Measurements from ENCODE around the gene VILL.
A peak's percentile ranks its signal among the peaks of the same experiment; 100 is the strongest.

Gene VILL

DNA sequence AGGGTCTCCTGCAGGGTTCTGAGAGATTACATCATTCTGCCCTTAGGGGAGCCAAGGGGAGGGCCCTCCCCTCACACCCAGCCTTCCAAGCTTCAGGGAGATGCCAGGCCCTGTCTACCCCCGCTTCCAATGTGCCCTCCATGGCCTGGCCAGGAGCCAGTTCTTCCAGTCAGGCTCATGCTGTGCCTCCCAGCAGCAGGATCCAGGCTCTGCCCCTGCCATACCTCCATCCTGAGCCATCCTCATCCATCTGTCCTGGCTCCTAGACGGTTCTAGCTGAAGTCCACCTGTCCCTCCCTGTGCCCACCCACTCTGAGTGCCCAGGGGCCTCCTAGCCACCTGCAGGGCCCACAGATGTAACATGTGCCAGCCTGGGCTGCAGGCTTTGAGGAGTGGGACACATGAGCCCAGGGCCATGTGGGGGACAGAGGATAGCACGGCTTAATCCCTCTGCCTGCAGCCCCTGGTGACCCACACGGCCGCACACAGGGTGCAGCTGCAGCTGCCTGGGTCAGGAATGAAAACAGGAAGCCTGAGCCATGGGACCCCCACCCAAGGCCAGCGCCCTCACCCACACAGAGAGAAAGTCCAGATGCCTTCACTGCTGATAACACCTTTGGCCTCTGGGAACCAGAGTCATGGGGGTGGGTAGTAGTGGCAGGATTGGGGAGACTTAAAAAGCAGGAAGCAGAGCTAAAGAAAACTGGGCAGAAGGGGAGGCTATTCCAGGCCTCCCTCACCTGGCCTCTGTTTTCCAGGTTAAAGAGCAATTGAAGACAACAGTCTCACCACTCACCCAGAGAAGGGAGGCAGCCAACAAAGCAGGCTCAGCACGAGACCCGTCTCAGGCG lies 27.1 kb downstream of the VILL start:
- Histone ChIP-seq H3K4me3 (ENCODE audit: low read depth in 1 of 2, low read length in 1 of 2) (no peak overlapping the region), H3K27me3 (no peaks in the 10 kb centered on the region), H3K36me3 (peaks cover 55% of the 10 kb centered on the region), H3K27ac (peak overlapping the region; percentile 67), H3K4me1 (ENCODE audit: control insufficient read depth in 1 of 2, insufficient read depth in 1 of 2, low read depth in 1 of 2, low read length in 1 of 2) (peaks cover 53 to 62% of the 10 kb centered on the region in 2 experiments), H3K9me3 (no peaks in the 10 kb centered on the region)
- no peak for TF ChIP-seq CTCF (IDR thresholded peaks at IDR 0.05)

GRCh38 chr3:38018296-38019266 lies 28.0 kb downstream of the VILL start:
- H3K9me3 ChIP-seq: no peaks in the 10 kb centered on the region
- H3K4me1 ChIP-seq (ENCODE audit: control insufficient read depth in 1 of 2, insufficient read depth in 1 of 2, low read depth in 1 of 2, low read length in 1 of 2): peaks cover 61 to 69% of the 10 kb centered on the region in 2 experiments
- peak overlapping the region; percentile 67 for H3K27ac ChIP-seq
- H3K4me3 ChIP-seq (ENCODE audit: low read depth in 1 of 2, low read length in 1 of 2): no peak overlapping the region
- TF ChIP-seq CTCF (IDR thresholded peaks at IDR 0.05): no peak
- peaks cover 55% of the 10 kb centered on the region for H3K36me3 ChIP-seq
- H3K27me3 ChIP-seq: no peaks in the 10 kb centered on the region

DNA sequence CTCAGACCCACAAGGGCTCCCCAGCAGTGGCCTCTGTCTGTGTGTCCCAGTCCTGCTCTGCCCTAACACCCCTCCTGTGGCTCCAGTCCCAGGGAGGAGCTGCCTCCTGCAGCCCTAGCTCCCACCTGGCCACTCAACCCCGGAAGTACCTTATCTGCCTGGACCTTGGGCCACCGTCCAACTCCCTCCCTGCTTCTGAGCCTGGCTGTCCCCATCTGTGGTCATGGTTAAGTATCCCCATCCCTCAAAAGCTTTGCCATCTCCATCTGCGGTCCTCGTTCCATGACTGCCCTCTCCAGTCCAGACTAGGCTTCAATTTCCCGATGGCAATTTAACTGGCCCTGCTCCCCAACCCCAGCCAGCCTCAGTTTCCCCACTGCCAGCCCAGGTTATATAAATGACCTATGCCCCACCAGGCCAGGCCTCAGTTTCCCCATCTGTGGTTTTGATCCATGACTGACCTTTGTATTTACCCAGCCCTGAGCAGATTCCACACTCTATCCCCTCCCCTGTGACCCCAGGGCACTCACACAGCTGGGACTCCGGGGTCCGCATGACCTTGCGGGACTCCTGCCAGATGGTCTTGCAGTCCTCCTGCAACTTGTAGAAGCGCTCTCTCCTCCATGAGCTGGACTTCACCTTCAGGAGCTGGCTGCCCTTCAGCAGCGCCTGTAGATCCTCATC lies 29.2 kb downstream of the VILL start:
- no peak for TF ChIP-seq CTCF (IDR thresholded peaks at IDR 0.05)
- Histone ChIP-seq H3K4me1 (ENCODE audit: control insufficient read depth in 1 of 2, insufficient read depth in 1 of 2, low read depth in 1 of 2, low read length in 1 of 2) (peaks cover 55 to 67% of the 10 kb centered on the region in 2 experiments), H3K4me3 (ENCODE audit: low read depth in 1 of 2, low read length in 1 of 2) (no peak overlapping the region), H3K9me3 (no peaks in the 10 kb centered on the region), H3K36me3 (peaks cover 55% of the 10 kb centered on the region), H3K27me3 (no peaks in the 10 kb centered on the region), H3K27ac (peak overlapping the region; percentile 67)

DNA sequence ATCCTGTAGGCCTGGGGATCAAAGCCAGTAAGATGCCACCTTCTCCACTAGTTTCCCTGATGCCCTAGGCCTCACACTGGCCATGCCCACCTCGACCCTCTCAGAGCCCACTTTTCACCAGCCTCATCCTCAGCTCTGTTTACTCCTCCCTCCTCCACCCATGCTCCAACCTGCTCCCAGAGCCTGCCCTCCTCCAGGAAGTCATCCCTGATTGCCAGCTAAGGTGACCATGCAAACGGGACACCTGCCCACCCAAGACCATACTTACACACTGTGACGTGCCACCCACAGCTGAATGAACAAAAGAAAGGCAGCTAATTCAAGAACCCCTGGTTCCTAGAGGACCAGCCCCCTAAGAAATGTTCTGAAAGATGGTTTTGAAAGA lies 29.7 kb downstream of the VILL start:
- no peaks in the 10 kb centered on the region for H3K9me3 ChIP-seq
- no peak overlapping the region for H3K27ac ChIP-seq
- H3K4me3 ChIP-seq (ENCODE audit: low read depth in 1 of 2, low read length in 1 of 2): no peak overlapping the region
- no peaks in the 10 kb centered on the region for H3K27me3 ChIP-seq
- TF ChIP-seq CTCF (IDR thresholded peaks at IDR 0.05): no peak
- H3K4me1 ChIP-seq (ENCODE audit: control insufficient read depth in 1 of 2, insufficient read depth in 1 of 2, low read depth in 1 of 2, low read length in 1 of 2): peaks cover 55 to 68% of the 10 kb centered on the region in 2 experiments
- peaks cover 51% of the 10 kb centered on the region for H3K36me3 ChIP-seq

- peaks cover 62 to 74% of the 10 kb centered on the region in 2 experiments for H3K4me1 ChIP-seq (ENCODE audit: control insufficient read depth in 1 of 2, insufficient read depth in 1 of 2, low read depth in 1 of 2, low read length in 1 of 2)
- no peak overlapping the region for H3K4me3 ChIP-seq (ENCODE audit: low read depth in 1 of 2, low read length in 1 of 2)
- no peak overlapping the region for H3K27ac ChIP-seq
- H3K36me3 ChIP-seq: peaks cover 43% of the 10 kb centered on the region
- no peaks in the 10 kb centered on the region for H3K9me3 ChIP-seq
- H3K27me3 ChIP-seq: no peaks in the 10 kb centered on the region
- TF ChIP-seq CTCF (IDR thresholded peaks at IDR 0.05): no peak
Observed at GRCh38 chr3:38021196-38021595, 30.6 kb downstream of the VILL start.

Data from neutrophil (primary cell).